ENCODE measurements around the gene PRKN. TPM values are rescaled to one million over a fixed set of nuclear protein-coding genes. Genes with fewer than 3 reads are reported as not detected.
"Not testable (repeated sequence)": the region's sequence is repeated elsewhere in the genome, so short reads cannot be mapped to it uniquely, and the experiment has no call there.

Gene PRKN
- total RNA-seq, 1 experiment from 2014 or later: 0.34 TPM

- intact Hi-C loops (cut with micrococcal nuclease; ENCODE audit: unreplicated experiment): no loop called here
- H3K27me3 ChIP-seq (replicated peaks; ENCODE audit: control insufficient read depth, insufficient read depth, low read length): no peaks in the 10 kb centered on the region
- H3K4me1 ChIP-seq: no peaks in the 10 kb centered on the region
- BruUV-seq (replicated peaks): no TSS peak
- Mint-ChIP-seq H3K9me3 (ENCODE audit: unreplicated experiment) (no peaks in the 10 kb centered on the region), H3K4me3 (ENCODE audit: unreplicated experiment) (no peak overlapping the region), H3K4me1 (ENCODE audit: low read depth, unreplicated experiment) (no peaks in the 10 kb centered on the region), H3K27me3 (ENCODE audit: insufficient read depth, unreplicated experiment) (peaks cover 7% of the 10 kb centered on the region), H3K27ac (ENCODE audit: unreplicated experiment) (no peak overlapping the region), H3K36me3 (ENCODE audit: insufficient read depth, unreplicated experiment) (no peaks in the 10 kb centered on the region)
- H3K9me3 ChIP-seq: no peaks in the 10 kb centered on the region
- POLR2A ChIA-PET: no interaction called here
- no peaks in the 10 kb centered on the region for H3K36me3 ChIP-seq (ENCODE audit: control insufficient read depth, insufficient read depth, low read length)
- DNase-seq: no peak
- TF ChIP-seq CTCF (IDR thresholded peaks at IDR 0.05; ENCODE audit: insufficient read depth in 1 of 2, low read depth in 1 of 2, low read length in 1 of 2, severe bottlenecking in 1 of 2, unreplicated experiment in 1 of 2): no peak
- no peak overlapping the region for H3K4me3 ChIP-seq (ENCODE audit: low read depth, low read length)
- CTCF ChIA-PET: no interaction called here
Measured at GRCh38 chr6:161870236-161870901, 857.2 kb downstream of the PRKN start.

GRCh38 chr6:161869491-161869890, 858.1 kb downstream of the PRKN start:
- Mint-ChIP-seq H3K9me3 (ENCODE audit: unreplicated experiment) (no peaks in the 10 kb centered on the region), H3K27ac (ENCODE audit: unreplicated experiment) (no peak overlapping the region), H3K4me1 (ENCODE audit: low read depth, unreplicated experiment) (no peaks in the 10 kb centered on the region), H3K27me3 (ENCODE audit: insufficient read depth, unreplicated experiment) (peaks cover 7% of the 10 kb centered on the region), H3K36me3 (ENCODE audit: insufficient read depth, unreplicated experiment) (no peaks in the 10 kb centered on the region), H3K4me3 (ENCODE audit: unreplicated experiment) (no peak overlapping the region)
- Histone ChIP-seq H3K36me3 (ENCODE audit: control insufficient read depth, insufficient read depth, low read length) (no peaks in the 10 kb centered on the region), H3K27me3 (replicated peaks; ENCODE audit: control insufficient read depth, insufficient read depth, low read length) (no peaks in the 10 kb centered on the region), H3K4me3 (ENCODE audit: low read depth, low read length) (no peak overlapping the region), H3K4me1 (no peaks in the 10 kb centered on the region), H3K9me3 (no peaks in the 10 kb centered on the region)
- intact Hi-C loops (cut with micrococcal nuclease; ENCODE audit: unreplicated experiment): no loop called here
- POLR2A ChIA-PET: no interaction called here
- TF ChIP-seq CTCF (IDR thresholded peaks at IDR 0.05; ENCODE audit: insufficient read depth in 1 of 2, low read depth in 1 of 2, low read length in 1 of 2, severe bottlenecking in 1 of 2, unreplicated experiment in 1 of 2): no peak
- DNase-seq: no peak
- BruUV-seq (replicated peaks): no TSS peak
- CTCF ChIA-PET: no interaction called here

GRCh38 chr6:161866570-161866969, 861.0 kb downstream of the PRKN start:
- no peaks in the 10 kb centered on the region for H3K9me3 Mint-ChIP-seq (ENCODE audit: unreplicated experiment)
- Histone ChIP-seq H3K36me3 (ENCODE audit: control insufficient read depth, insufficient read depth, low read length) (no peaks in the 10 kb centered on the region), H3K4me3 (ENCODE audit: low read depth, low read length) (no peak overlapping the region), H3K27me3 (replicated peaks; ENCODE audit: control insufficient read depth, insufficient read depth, low read length) (no peaks in the 10 kb centered on the region), H3K4me1 (no peaks in the 10 kb centered on the region), H3K9me3 (no peaks in the 10 kb centered on the region)
- H3K27ac Mint-ChIP-seq (ENCODE audit: unreplicated experiment): no peak overlapping the region
- H3K4me1 Mint-ChIP-seq (ENCODE audit: low read depth, unreplicated experiment): no peaks in the 10 kb centered on the region
- intact Hi-C loops (cut with micrococcal nuclease; ENCODE audit: unreplicated experiment): no loop called here
- BruUV-seq (replicated peaks): no TSS peak
- no peak for DNase-seq
- POLR2A ChIA-PET: no interaction called here
- no peak overlapping the region for H3K4me3 Mint-ChIP-seq (ENCODE audit: unreplicated experiment)
- CTCF ChIA-PET: no interaction called here
- peaks cover 4% of the 10 kb centered on the region for H3K27me3 Mint-ChIP-seq (ENCODE audit: insufficient read depth, unreplicated experiment)
- no peaks in the 10 kb centered on the region for H3K36me3 Mint-ChIP-seq (ENCODE audit: insufficient read depth, unreplicated experiment)
- TF ChIP-seq CTCF (IDR thresholded peaks at IDR 0.05; ENCODE audit: insufficient read depth in 1 of 2, low read depth in 1 of 2, low read length in 1 of 2, severe bottlenecking in 1 of 2, unreplicated experiment in 1 of 2): no peak

GRCh38 chr6:161861061-161861460, 866.5 kb downstream of the PRKN start:
- H3K36me3 Mint-ChIP-seq (ENCODE audit: insufficient read depth, unreplicated experiment): not testable (repeated sequence)

More at GRCh38 chr6:161861061-161861460, 866.5 kb downstream of the PRKN start:
- DNase-seq; H3K4me3 ChIP-seq (ENCODE audit: low read depth, low read length); H3K4me1 Mint-ChIP-seq (ENCODE audit: low read depth, unreplicated experiment); H3K4me3 Mint-ChIP-seq (ENCODE audit: unreplicated experiment); BruUV-seq (replicated peaks); intact Hi-C loops (cut with micrococcal nuclease; ENCODE audit: unreplicated experiment); H3K9me3 ChIP-seq; H3K27me3 ChIP-seq (replicated peaks; ENCODE audit: control insufficient read depth, insufficient read depth, low read length); H3K36me3 ChIP-seq (ENCODE audit: control insufficient read depth, insufficient read depth, low read length); CTCF ChIA-PET; H3K9me3 Mint-ChIP-seq (ENCODE audit: unreplicated experiment); H3K27ac Mint-ChIP-seq (ENCODE audit: unreplicated experiment); H3K27me3 Mint-ChIP-seq (ENCODE audit: insufficient read depth, unreplicated experiment); POLR2A ChIA-PET; H3K4me1 ChIP-seq: not testable (repeated sequence)
